ENCODE measurements around the gene RBBP8NL. TPM values are rescaled to one million over a fixed set of nuclear protein-coding genes. Genes with fewer than 3 reads are reported as not detected.

Gene RBBP8NL
- total and polyA plus RNA-seq, 5 donors from 2014 or later = not detected

- Histone ChIP-seq H3K4me3 (ENCODE audit: low read depth, low read length) (no peak within 1 kb of the TSS), H3K36me3 (ENCODE audit: control insufficient read depth, insufficient read depth, low read length) (no peaks in the 10 kb centered on the region), H3K27ac (ENCODE audit: insufficient read depth, low read length, poor library complexity, severe bottlenecking) (no peak within 1 kb of the TSS), H3K9me3 (ENCODE audit: control insufficient read depth in 2 of 2, low read length in 2 of 2) (no peaks in the 10 kb centered on the region), H3K4me1 (ENCODE audit: control insufficient read depth, insufficient read depth, low read length, poor library complexity, severe bottlenecking) (peaks cover 25% of the 10 kb centered on the region), H3K27me3 (ENCODE audit: control insufficient read depth, insufficient read depth, low read length) (no peaks in the 10 kb centered on the region)
- no peak for ATAC-seq (ENCODE audit: low read depth in 2 of 2)
- H3K4me3 Mint-ChIP-seq = peak within 1 kb of the TSS in 3 of 4 donors; percentile 56 to 71 (median 70)
- H3K27me3 Mint-ChIP-seq = peaks cover 37% of the 10 kb centered on the region
- DNase-seq = no peak
- H3K27ac Mint-ChIP-seq = no peak within 1 kb of the TSS
- H3K36me3 Mint-ChIP-seq = no peaks in the 10 kb centered on the region
- peaks cover 0 to 7% (median 0%) of the 10 kb centered on the region in 4 donors for H3K4me1 Mint-ChIP-seq
- no peaks in the 10 kb centered on the region for H3K9me3 Mint-ChIP-seq
These were observed 60.2 kb downstream of the RBBP8NL start, which contains the start of gene LAMA5 for GRCh38 chr20:62367136-62367632. LAMA5 (minus strand) TSS chr20:62367312; CDS start chr20:62367245, 67 bp downstream.

- Histone ChIP-seq H3K4me3 (ENCODE audit: low read depth, low read length) (no peak overlapping the region), H3K27ac (ENCODE audit: insufficient read depth, low read length, poor library complexity, severe bottlenecking) (no peak overlapping the region), H3K27me3 (ENCODE audit: control insufficient read depth, insufficient read depth, low read length) (no peaks in the 10 kb centered on the region), H3K4me1 (ENCODE audit: control insufficient read depth, insufficient read depth, low read length, poor library complexity, severe bottlenecking) (peaks cover 25% of the 10 kb centered on the region), H3K9me3 (ENCODE audit: control insufficient read depth in 2 of 2, low read length in 2 of 2) (no peaks in the 10 kb centered on the region), H3K36me3 (ENCODE audit: control insufficient read depth, insufficient read depth, low read length) (no peaks in the 10 kb centered on the region)
- Mint-ChIP-seq H3K4me3 (peak overlapping the region in 1 of 4 donors; percentile 21), H3K4me1 (peaks cover 0 to 7% (median 0%) of the 10 kb centered on the region in 4 donors), H3K27me3 (peaks cover 37% of the 10 kb centered on the region), H3K9me3 (no peaks in the 10 kb centered on the region), H3K27ac (no peak overlapping the region), H3K36me3 (no peaks in the 10 kb centered on the region)
- ATAC-seq (ENCODE audit: low read depth in 2 of 2) (no peak), DNase-seq (no peak)
These were observed 60.8 kb downstream of the RBBP8NL start for GRCh38 chr20:62366370-62367135.

- H3K27ac Mint-ChIP-seq = no peak overlapping the region
These were observed 61.4 kb downstream of the RBBP8NL start for GRCh38 chr20:62365814-62366369.

GRCh38 chr20:62364911-62365736 is 62.2 kb downstream of the RBBP8NL start:
- DNase-seq = no peak
- H3K4me3 Mint-ChIP-seq = peak overlapping the region in 2 of 4 donors; percentile 27 to 35

More at GRCh38 chr20:62365814-62366369, 61.4 kb downstream of the RBBP8NL start:
- peaks cover 37% of the 10 kb centered on the region for H3K27me3 Mint-ChIP-seq
- H3K27me3 ChIP-seq (ENCODE audit: control insufficient read depth, insufficient read depth, low read length) = no peaks in the 10 kb centered on the region
- no peaks in the 10 kb centered on the region for H3K9me3 ChIP-seq (ENCODE audit: control insufficient read depth in 2 of 2, low read length in 2 of 2)
- H3K4me3 ChIP-seq (ENCODE audit: low read depth, low read length) = no peak overlapping the region
- no peak for ATAC-seq (ENCODE audit: low read depth in 2 of 2)
- H3K4me1 Mint-ChIP-seq = peaks cover 0 to 7% (median 0%) of the 10 kb centered on the region in 4 donors
- no peaks in the 10 kb centered on the region for H3K36me3 Mint-ChIP-seq
- no peak overlapping the region for H3K27ac ChIP-seq (ENCODE audit: insufficient read depth, low read length, poor library complexity, severe bottlenecking)
- DNase-seq = no peak
- no peaks in the 10 kb centered on the region for H3K36me3 ChIP-seq (ENCODE audit: control insufficient read depth, insufficient read depth, low read length)
- H3K9me3 Mint-ChIP-seq = no peaks in the 10 kb centered on the region
- peak overlapping the region in 1 of 4 donors; percentile 21 for H3K4me3 Mint-ChIP-seq
- peaks cover 25% of the 10 kb centered on the region for H3K4me1 ChIP-seq (ENCODE audit: control insufficient read depth, insufficient read depth, low read length, poor library complexity, severe bottlenecking)

GRCh38 chr20:62363920-62364851 is 63.2 kb downstream of the RBBP8NL start:
- H3K9me3 Mint-ChIP-seq = no peaks in the 10 kb centered on the region
- no peaks in the 10 kb centered on the region for H3K9me3 ChIP-seq (ENCODE audit: control insufficient read depth in 2 of 2, low read length in 2 of 2)
- ATAC-seq (ENCODE audit: low read depth in 2 of 2) (no peak), DNase-seq (no peak)
- no peaks in the 10 kb centered on the region for H3K36me3 Mint-ChIP-seq
- no peaks in the 10 kb centered on the region for H3K27me3 ChIP-seq (ENCODE audit: control insufficient read depth, insufficient read depth, low read length)
- H3K27ac ChIP-seq (ENCODE audit: insufficient read depth, low read length, poor library complexity, severe bottlenecking) = no peak overlapping the region
- peaks cover 0 to 7% (median 0%) of the 10 kb centered on the region in 4 donors for H3K4me1 Mint-ChIP-seq
- no peaks in the 10 kb centered on the region for H3K36me3 ChIP-seq (ENCODE audit: control insufficient read depth, insufficient read depth, low read length)
- H3K4me3 Mint-ChIP-seq = no peak overlapping the region
- H3K4me1 ChIP-seq (ENCODE audit: control insufficient read depth, insufficient read depth, low read length, poor library complexity, severe bottlenecking) = peaks cover 25% of the 10 kb centered on the region
- no peak overlapping the region for H3K4me3 ChIP-seq (ENCODE audit: low read depth, low read length)
- peaks cover 34% of the 10 kb centered on the region for H3K27me3 Mint-ChIP-seq
- no peak overlapping the region for H3K27ac Mint-ChIP-seq

More at GRCh38 chr20:62364911-62365736, 62.2 kb downstream of the RBBP8NL start:
- no peaks in the 10 kb centered on the region for H3K9me3 Mint-ChIP-seq
- no peak overlapping the region for H3K4me3 ChIP-seq (ENCODE audit: low read depth, low read length)
- no peaks in the 10 kb centered on the region for H3K27me3 ChIP-seq (ENCODE audit: control insufficient read depth, insufficient read depth, low read length)
- no peak overlapping the region for H3K27ac Mint-ChIP-seq
- no peaks in the 10 kb centered on the region for H3K36me3 Mint-ChIP-seq
- no peaks in the 10 kb centered on the region for H3K9me3 ChIP-seq (ENCODE audit: control insufficient read depth in 2 of 2, low read length in 2 of 2)
- peaks cover 25% of the 10 kb centered on the region for H3K4me1 ChIP-seq (ENCODE audit: control insufficient read depth, insufficient read depth, low read length, poor library complexity, severe bottlenecking)
- ATAC-seq (ENCODE audit: low read depth in 2 of 2) = no peak
- peaks cover 37% of the 10 kb centered on the region for H3K27me3 Mint-ChIP-seq
- H3K36me3 ChIP-seq (ENCODE audit: control insufficient read depth, insufficient read depth, low read length) = no peaks in the 10 kb centered on the region
- no peak overlapping the region for H3K27ac ChIP-seq (ENCODE audit: insufficient read depth, low read length, poor library complexity, severe bottlenecking)
- H3K4me1 Mint-ChIP-seq = peaks cover 0 to 7% (median 0%) of the 10 kb centered on the region in 4 donors

DNA sequence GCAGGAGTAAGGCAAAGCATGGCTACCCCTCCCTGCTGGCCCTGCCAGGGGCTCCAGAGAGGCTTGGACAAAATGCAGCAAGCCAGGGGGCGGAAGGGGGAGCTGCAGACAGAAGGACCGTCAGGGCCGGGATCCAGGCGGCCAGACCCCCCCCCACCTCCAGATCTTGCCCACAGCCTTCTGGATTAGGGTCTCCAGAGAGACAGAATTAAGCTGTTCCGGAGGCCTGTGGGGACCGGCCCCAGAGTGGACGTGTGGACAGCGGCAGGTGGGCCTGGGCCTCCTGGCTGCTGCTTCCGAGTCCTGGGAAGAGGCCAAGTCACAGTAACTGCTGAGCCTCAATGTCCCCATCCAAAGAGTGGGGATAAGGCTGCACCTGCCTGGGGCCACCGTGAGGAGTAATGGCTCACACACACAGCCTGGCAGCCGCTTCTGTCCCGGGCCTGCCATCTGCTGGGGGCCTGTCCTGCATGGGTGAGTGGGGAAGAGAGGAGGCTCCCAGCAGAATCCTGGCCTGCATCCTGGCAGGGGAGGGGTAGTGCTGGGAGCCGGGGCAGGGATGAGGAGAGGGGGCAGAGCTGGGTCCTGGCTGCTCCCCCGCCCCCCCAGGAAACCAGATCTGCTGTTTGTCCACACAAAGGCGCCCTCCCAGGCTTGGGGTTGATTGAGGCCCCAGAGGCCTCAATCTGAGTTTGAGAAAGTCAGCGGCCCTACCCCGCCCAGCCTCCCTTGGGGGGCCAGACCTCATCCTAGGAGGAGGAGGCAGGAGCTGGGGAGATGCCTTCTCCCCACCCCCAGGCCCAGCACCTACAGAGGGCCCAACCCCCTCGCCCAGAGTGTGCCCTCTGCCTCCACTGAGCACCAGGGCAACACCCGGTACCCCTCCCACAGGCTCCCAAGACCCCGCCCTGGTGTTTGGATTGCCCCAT is 64.1 kb downstream of the RBBP8NL start:
- peaks cover 29% of the 10 kb centered on the region for H3K27me3 Mint-ChIP-seq
- no peaks in the 10 kb centered on the region for H3K36me3 Mint-ChIP-seq
- H3K4me1 Mint-ChIP-seq = peaks cover 0 to 5% (median 0%) of the 10 kb centered on the region in 4 donors
- Histone ChIP-seq H3K4me1 (ENCODE audit: control insufficient read depth, insufficient read depth, low read length, poor library complexity, severe bottlenecking) (peaks cover 21% of the 10 kb centered on the region), H3K9me3 (ENCODE audit: control insufficient read depth in 2 of 2, low read length in 2 of 2) (no peaks in the 10 kb centered on the region), H3K4me3 (ENCODE audit: low read depth, low read length) (no peak overlapping the region), H3K27ac (ENCODE audit: insufficient read depth, low read length, poor library complexity, severe bottlenecking) (no peak overlapping the region), H3K36me3 (ENCODE audit: control insufficient read depth, insufficient read depth, low read length) (no peaks in the 10 kb centered on the region), H3K27me3 (ENCODE audit: control insufficient read depth, insufficient read depth, low read length) (no peaks in the 10 kb centered on the region)
- H3K9me3 Mint-ChIP-seq = no peaks in the 10 kb centered on the region
- H3K4me3 Mint-ChIP-seq = no peak overlapping the region
- DNase-seq = no peak
- no peak for ATAC-seq (ENCODE audit: low read depth in 2 of 2)
- H3K27ac Mint-ChIP-seq = no peak overlapping the region
